Measurements from ENCODE around the gene DNAJB6. TPM values are rescaled to one million over a fixed set of nuclear protein-coding genes. Genes with fewer than 3 reads are reported as not detected.

Gene DNAJB6
- total and polyA plus RNA-seq, 5 donors, result 154 to 183 (median 170) TPM

GRCh38 chr7:157464971-157465886 lies 128.4 kb downstream of the DNAJB6 start:
- no peak overlapping the region for H3K27ac ChIP-seq (ENCODE audit: low read length)
- no peaks in the 10 kb centered on the region for H3K27me3 ChIP-seq (ENCODE audit: control insufficient read depth, insufficient read depth)
- WGBS, result 42% methylated on average over 30 of the region's 30 CpGs
- no peak overlapping the region for H3K4me3 ChIP-seq (ENCODE audit: low read length)
- ATAC-seq (no peak), DNase-seq (no peak)
- intact Hi-C loops (cut with DNase I), result no loop called here
- no peaks in the 10 kb centered on the region for H3K4me1 ChIP-seq (ENCODE audit: control insufficient read depth, insufficient read depth, low read length)
- no peaks in the 10 kb centered on the region for H3K9me3 ChIP-seq (ENCODE audit: control insufficient read depth, low read length)

- Histone ChIP-seq H3K27me3 (ENCODE audit: control insufficient read depth, insufficient read depth) (no peaks in the 10 kb centered on the region), H3K9me3 (ENCODE audit: control insufficient read depth, low read length) (no peaks in the 10 kb centered on the region), H3K27ac (ENCODE audit: low read length) (no peak overlapping the region), H3K4me1 (ENCODE audit: control insufficient read depth, insufficient read depth, low read length) (no peaks in the 10 kb centered on the region), H3K4me3 (ENCODE audit: low read length) (no peak overlapping the region)
- ATAC-seq (no peak), DNase-seq (no peak)
- 69% methylated on average over 41 of the region's 41 CpGs for WGBS
- intact Hi-C loops (cut with DNase I), result no loop called here
Measured at GRCh38 chr7:157465891-157466866, 129.4 kb downstream of the DNAJB6 start.

GRCh38 chr7:157466867-157467261 lies 130.1 kb downstream of the DNAJB6 start:
- no peak for DNase-seq
- 79% methylated on average over 12 of the region's 12 CpGs for WGBS

More at GRCh38 chr7:157466867-157467261, 130.1 kb downstream of the DNAJB6 start:
- Histone ChIP-seq H3K4me1 (ENCODE audit: control insufficient read depth, insufficient read depth, low read length) (no peaks in the 10 kb centered on the region), H3K27ac (ENCODE audit: low read length) (no peak overlapping the region), H3K4me3 (ENCODE audit: low read length) (no peak overlapping the region), H3K9me3 (ENCODE audit: control insufficient read depth, low read length) (no peaks in the 10 kb centered on the region), H3K27me3 (ENCODE audit: control insufficient read depth, insufficient read depth) (no peaks in the 10 kb centered on the region)
- no peak for ATAC-seq
- intact Hi-C loops (cut with DNase I), result no loop called here

Other genes with a start within 250 kb of the DNAJB6 start
- gene UBE3C, start 198.1 kb upstream of the DNAJB6 start, total RNA-seq, result 10 to 100 TPM; 47.4 to 59.7 (median 54.8) TPM
- 22.0 TPM for gene UBE3C, start 198.1 kb upstream of the DNAJB6 start, polyA plus RNA-seq